IPS DF 4.7 (cell line): ENCODE data around the gene RIN3.

Experiments used
- DNase-seq: peaks from one replicate; pipeline ENCODE4 v3.0.0-alpha.2; 2013; ENCODE audit warnings: low spot score; ENCODE audit errors: extremely low read depth

RIN3 gene

DNA sequence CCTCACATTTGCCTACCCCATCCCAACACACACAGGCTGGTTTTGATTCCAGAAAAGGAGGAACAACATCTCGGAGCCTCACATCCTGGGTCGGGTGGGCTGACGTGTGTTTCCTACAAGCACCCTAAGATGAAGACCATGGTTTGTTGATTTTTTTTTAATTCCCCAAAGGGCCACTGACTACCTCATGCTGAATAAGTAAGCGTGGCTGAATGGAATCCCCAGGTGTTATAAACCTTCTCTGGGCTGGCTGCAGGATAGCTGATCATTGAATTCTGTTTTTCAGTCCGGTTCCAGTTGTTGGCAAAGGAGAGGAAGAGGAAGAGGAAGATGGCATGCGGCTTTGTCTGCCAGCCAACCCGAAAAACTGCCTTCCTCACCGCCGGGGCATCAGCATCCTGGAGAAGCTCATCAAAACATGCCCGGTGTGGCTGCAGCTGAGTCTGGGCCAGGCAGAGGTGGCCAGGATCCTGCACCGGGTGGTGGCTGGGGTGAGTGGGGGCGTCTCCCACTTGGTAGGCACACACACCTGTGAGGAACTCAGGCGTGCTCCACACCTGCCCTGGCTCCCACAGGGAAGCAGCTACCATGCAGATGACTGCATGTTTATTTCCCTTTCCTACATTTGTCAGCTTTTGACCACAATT, 42.0 kb downstream of the RIN3 start:
- no peak for DNase-seq

DNA sequence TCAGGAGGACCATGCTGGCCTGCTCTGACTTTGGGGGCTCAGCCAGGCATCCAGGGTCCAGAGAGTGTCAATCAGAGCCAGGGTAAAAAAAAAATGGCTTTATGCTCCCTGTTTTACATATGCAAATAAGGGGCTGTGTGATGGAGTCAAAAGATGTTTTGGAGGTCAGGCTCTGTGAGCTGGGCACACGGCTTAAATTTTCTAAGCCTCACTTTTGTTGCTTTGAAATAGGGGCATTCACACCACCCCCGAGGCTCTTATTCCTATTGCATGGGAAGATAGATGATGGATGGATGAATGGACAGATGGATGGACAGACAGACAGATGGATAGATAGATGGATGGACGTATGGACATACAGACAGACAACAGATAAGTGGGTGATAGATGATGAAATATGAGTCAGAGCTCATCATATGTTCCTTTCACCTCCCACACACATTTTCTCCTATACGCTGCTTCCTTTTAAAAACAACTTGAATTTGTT, 42.7 kb downstream of the RIN3 start:
- no peak for DNase-seq

DNA sequence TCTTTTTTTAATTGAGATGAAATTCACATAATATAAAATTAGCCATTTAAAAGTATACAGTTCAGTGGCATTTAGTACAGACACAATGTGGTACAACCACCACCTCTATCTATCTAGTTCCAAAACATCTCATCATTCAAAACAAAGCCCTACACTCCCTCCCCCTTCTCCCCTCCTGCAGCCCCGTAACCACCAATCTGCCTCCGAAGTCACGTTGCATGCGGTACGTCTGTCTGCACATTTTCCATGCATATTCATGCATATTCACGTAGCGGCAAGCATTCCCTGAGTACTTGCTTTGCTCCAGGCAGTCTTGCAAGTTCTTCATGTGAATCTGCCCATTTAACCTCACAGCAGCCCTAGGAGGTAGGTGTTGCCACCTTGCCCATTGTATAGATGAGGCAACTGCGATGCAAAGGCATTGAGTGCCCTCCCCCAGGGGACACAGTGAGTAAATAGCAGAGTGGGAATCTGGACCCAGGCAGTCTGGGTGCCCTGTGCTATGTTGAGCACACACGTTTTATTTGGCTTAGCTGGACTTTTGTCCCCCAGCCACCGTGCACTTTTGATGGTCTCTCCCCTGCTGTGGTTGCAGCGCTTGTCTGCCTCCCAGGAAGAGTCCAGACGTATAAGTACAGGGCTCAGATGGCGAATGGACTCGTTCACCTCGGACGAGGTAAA, 43.4 kb downstream of the RIN3 start:
- DNase-seq = no peak

DNA sequence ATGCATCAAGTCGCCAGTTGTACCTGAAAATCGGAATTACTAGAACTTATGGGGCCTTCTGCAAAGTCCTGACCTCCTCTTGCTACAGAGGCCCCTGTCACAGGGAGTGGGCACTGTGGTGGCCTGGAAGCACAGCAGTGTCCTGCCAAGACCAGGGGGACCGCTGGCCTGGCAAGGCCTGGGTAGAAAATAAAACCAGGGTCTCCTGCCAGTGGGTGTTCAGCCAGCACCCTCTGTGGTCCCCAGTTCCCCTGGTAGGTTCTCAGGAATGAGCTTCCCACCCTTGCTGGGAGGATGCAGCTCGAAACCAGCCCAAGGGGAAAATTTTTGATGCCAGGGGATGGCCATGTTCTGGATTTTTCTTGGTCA, 43.9 kb downstream of the RIN3 start:
- DNase-seq = no peak

DNA sequence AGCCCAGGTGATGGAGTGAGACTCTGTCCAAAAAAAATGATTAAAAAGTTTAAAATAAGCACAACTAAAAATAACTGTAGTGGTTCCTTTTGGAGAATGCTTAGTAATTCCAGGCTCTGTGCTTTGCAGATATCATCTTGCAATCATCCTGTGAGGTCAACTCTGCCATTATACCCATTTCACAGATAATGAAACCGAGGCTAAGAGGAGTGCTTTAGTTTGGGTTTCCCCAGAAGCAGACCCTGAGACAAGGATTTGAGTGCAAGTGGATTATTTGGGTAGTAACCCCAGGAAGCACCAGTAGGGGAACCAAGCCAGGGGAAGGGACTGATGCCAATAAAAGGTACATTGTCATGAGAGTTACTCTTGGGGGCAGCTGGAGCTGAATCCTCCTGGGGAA, 44.7 kb downstream of the RIN3 start:
- no peak for DNase-seq

DNA sequence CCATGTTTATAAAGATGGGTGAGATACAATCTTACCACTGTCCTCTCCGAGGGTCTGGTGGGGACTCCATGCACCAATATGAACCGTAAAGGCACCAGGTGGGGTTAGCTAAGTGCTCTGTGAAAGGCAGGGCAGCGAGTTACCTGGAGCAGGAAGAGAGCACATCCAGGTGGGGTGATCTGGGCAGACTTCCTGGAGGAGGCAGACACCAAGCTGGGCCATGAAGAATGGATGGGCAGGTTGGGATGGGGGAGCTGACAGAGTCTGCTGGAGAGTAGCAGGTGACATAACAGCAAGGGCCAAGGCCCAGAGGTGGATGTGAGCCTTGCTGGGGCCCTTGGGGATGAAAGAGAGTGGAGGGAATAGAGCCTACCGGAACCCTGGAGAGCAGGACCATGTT, 45.9 kb downstream of the RIN3 start:
- DNase-seq = no peak

DNA sequence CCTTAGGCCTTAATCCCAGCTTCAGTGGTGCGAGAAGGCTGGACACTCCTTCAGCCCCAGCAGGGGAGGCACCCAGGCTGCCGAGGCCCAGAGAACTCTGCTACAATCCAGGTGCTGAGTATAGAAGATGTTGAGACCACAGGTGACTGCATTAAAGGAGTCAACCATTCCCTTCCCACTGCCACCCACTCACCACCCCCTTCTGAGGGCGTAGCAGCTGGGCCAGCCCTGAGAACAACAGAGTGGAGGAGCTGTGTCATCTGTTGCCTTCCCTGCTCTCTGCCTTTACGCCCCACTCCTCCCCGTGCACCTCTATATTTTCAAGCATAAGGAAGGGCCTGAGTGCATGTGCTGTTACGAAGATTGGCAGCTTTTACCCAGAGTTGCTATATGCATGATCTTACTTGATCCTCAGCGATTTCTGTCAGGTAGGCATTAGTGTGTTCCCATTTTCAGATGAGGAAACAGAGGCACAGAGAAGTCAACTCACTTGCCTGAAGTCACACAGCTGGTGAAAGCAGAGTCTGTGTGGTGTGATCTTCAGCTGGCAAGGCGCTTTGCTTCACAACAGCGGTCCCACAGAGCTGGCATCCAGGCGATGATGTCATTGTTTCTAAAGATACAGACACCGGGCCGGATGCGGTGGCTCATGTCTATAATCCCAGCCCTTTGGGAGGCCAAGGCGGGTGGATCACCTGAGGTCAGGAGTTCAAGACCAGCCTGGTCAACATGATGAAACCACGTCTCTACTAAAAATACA, 46.7 kb downstream of the RIN3 start:
- no peak for DNase-seq

DNA sequence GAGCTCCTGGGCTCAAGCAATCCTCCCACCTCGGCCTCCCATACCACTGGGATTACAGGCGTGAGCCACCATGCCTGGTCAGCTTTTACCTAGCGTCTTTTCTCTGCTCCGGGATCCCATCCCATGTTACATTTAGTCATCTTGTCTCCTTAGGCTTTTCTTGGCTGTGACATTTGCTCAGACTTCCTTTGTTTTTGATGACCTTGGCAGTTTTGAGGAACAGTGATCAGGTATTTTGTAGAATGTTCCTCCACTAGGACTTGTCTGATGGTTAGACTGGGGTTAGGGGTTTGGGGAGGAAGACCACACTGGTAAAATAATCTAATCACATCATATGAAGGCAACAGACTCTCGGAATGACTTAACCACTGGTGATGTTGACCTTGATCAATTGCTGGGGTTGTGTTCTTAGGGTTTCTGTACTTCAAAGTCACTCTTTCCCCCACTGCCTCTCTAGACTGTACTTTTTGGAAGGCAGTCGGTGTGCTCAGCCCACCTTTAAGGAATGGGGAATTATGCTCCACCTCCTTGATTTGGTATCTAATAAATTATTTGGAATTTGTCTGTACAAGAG, 48.4 kb downstream of the RIN3 start:
- DNase-seq = no peak

DNA sequence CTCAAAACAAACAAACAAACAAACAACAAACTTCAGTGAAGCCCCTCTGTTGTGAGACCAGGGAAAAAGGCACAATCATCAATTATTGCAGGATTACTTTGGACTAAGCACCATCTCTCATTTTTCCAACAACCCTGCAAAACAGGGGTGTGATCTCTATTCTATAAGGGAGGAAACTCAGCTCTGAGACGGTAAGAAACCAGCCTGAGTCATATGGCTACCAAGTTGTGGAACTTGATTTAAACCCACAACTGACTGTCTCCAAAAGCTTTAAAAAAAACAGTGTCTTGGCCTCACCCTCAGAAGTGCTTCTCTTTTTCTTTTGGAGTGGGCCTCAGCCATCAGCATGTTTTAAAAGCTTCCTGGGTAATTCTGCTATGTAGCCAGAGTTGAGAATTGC, 49.8 kb downstream of the RIN3 start:
- no peak for DNase-seq

DNA sequence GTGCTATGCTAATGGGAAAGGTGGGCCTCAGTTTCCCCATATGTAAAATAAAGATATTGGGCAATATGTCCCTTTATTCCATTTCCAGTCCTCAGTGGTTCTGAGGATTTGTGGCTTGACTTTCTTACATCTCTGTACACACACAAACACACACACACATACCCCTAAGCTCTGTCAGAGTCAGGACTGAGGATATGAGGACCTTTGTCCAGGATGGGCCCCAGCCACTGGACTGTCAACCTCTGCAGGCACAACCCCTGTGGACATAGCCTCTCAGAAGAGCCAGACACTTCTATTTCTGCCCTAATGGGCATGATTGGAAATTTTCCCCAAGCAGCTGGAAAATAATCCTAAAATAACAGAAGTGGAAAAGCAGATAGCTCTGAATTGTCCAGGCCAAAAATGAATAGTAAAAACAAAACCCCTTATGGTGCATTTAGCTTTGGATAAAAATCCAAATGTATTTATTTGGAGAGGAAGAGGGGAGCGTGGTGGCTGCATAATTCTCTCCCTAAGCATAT, 50.2 kb downstream of the RIN3 start:
- DNase-seq = no peak

DNA sequence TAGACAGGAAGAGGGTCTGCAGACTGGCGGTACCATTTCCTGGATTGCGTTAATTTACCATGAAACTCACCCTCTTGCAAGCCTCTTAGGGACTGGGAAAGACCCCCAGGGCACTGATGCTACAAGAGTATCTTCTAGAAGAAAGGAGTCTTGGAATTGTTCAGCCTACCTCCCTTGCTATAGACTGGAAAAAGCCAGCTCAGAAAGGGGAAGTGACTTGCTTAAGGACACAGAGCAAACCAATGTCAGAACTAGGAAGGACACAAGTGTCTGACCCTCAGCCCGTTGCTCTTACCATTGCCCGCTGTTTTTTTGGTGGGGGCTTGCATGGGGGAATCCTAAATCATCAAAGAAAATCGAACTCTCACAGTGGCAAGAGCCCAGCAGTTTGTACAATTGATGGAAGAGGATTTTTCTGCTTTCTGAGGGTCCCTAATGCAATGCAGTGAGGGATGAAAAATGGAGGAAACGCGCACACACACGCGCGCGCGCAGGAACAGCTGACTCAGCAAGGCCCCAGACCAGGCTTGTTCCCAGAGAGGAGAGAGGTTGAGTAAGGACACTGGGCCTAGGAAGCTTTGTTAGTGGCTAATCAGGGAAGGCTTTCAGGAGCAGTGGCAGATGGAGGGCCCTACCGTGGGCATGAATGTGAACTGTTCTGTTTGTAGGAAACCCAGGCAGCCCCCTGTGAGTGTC, 50.9 kb downstream of the RIN3 start:
- DNase-seq = no peak

DNA sequence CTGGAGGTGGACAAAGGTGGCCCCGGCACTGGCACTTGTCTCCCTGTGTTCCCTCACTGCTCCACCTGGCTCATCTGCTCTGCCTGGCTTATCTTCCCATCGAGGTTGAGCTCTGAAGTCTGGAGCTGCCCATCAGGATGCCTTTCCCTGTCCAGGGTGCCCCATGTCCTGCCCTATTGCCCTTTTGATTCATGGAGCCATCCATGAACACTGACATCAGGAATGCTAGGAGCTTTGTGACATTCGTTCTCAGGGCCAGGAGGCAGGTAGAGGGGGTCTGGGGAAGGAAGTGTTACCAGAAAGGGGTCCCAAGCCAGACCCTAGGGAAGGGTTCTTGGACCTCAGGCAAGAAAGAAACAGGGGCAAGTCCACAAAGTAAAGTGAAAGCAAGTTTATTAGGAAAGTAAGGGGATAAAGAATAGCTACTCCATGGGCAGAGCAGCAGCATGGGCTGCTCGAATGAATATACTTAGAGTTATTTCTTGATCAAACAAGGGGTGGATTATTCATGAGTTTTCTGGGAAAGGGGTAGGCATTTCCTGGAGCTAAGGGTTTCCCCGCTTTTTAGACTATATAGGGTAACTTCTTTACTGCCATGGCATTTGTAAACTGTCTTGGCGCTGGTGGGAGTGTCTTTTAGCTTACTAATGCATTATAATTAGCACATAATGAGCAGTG, 51.6 kb downstream of the RIN3 start:
- no peak for DNase-seq

DNA sequence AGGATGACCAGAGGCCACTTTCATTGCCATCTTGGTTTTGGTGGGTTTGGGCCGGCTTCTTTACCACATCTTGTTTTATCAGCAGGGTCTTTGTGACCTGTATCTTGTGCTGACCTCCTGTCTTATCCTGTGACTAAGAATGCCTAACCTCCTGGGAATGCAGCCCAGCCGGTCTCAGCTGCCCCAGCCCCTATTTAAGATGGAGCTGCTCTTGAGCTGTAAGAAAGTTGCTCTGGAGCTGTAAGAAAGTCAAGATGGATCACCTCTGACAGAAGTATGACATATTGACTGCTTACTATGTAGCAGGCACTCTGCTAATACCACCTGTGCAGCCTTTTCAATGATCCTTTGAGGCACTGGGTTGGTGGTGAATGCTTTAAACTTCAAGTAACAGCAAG, 52.1 kb downstream of the RIN3 start:
- no peak for DNase-seq

DNA sequence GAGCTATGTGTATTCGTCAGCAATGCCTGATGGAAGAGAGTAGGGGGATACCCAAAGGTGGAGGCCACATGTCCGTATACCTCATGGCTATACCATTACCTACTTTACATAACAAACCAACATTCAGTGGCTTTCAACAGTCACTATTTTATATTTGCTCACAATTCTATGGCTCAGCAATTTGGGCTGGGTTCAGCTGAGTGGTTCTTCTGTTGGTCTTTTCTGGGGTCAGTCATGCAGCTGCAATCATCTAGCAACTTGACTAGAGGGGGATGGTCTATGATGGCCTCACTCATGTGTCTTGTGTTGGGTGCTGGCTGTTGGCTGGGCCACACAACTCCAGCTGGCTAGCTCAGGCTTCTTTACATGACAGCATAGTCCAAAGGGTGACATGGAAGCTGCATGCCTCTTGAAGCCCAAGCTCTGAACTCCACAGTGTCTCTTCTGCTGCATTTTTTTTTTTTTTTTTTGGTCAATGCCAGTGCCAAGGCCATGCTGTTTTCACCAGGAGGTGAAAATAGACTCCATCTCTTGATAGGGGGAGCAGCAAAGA, 53.7 kb downstream of the RIN3 start:
- DNase-seq = no peak

DNA sequence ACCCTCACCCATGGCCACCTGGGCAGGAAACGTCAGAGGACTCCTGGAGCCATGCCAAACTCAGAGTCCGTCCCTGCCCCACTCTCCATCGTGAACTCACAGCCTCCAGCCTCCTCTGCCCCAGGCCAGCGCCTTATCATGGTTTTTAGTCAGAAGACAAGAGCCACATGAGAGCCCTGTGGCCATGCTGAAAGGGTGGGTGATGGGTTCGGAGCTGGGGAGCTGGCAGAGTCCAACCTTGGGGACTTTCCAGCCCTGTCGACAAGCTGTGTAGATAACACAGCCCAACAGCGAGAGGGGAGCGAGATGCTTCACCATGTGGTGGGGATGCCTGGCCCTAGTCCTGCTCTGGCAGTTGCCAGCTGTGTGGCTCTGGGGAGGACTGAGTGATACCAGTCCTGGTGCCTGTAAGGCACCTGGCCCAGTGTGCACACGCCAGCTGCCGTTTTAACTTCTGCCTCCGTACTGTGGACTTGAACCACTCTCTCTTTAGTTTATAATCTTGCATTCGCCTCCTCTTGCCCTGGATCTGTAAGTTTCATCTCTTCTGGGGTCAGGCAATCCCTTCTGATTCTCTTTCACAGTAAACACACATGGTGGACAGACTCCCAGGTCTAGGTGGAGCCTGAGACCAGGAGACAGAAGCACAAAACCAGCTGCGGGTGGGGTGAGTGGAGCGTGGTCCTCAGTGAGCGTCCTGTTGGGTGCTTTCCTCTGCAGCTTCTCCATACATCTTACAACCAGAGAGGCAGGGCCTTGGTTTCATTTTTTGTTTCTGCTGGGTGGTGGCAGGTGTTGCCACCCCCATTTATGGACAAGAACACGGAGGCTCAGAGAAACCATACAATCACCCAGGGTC, 55.3 kb downstream of the RIN3 start:
- DNase-seq = no peak

DNA sequence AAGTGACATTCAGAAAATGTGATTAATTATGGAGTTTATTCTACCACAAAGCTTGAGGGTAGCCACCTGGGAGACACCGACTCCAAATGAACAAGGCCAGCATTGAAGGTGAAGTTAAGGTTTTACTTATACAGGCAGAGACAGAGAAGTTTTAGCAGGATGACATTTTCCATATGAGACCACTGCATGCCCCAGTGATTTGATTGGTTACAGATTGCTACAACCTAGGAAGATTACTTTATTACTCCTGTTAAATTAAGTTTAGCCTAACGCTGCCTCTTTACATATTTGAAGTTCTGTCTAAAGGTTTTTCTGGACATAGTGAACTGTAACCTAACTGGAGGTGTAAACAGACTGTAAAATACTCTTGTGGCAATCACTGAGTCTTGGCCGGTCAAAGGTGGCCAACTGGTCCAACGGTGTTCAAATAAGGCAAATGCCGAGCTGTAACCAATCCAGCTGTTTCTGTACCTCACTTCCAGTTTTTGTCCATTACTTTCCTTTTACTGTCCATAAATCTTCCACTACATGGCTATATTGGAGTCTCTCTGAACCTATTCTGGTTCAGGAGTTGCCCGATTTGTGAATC, 57.2 kb downstream of the RIN3 start:
- no peak for DNase-seq

DNA sequence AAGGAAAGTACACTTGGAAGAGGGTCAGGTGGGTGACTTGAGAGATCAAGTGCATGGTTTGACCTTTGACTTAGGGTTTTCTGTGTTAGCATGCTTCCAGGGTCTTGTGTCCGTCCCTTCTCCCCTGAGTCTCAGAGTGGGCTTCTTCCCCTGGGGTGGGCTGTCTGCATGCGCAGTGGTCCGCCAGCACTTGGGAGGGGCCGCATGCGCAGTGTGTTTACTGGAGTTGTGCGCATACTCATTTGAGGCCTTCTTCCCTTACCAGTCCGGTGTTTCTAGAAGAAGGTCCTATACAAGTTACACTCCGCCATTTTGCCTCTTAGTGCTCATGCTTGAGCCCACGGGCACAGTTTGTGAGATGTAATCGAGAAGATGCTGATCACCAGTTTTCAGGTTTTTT, 58.5 kb downstream of the RIN3 start:
- no peak for DNase-seq

DNA sequence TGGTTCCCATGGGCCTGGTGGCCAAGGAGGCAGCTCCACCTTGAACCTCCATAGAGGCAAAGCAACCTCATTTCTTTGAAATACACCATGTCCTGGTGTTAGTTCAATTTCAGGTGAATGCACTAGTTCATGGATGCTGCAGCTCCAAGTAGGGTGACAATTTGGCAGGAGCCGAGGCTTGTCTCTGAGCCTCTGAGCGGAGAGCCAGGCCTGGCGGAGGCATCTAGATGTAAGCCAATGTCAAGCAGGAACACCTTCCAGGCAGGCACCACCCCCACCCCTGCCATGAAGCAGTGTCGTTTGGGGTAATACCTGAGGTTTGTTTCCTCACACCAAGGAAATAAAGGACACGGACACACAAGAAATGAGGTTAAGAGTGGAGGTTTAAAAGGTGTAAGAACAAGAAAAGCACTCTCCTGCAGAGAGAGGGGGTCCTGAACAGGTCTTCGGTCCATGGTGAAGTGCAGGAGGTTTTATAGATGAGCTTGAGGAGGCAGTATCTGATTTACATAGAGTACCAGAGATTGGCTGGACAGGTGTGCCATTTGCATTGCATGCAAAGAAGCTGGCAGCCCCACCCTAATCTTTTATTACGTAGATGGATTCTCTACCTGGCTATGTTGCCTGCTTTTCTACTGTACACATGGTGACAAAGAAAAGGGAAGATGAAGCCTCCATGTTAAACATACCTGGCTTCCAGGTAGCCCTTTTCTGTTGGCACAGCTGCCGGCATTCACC, 60.3 kb downstream of the RIN3 start:
- DNase-seq = no peak
